ENCODE measurements around the gene GOSR1. TPM values are rescaled to one million over a fixed set of nuclear protein-coding genes. Genes with fewer than 3 reads are reported as not detected.

The GOSR1 gene
- total RNA-seq, 4 donors from 2014 or later, result 36.3 to 70.4 (median 54.7) TPM

DNA sequence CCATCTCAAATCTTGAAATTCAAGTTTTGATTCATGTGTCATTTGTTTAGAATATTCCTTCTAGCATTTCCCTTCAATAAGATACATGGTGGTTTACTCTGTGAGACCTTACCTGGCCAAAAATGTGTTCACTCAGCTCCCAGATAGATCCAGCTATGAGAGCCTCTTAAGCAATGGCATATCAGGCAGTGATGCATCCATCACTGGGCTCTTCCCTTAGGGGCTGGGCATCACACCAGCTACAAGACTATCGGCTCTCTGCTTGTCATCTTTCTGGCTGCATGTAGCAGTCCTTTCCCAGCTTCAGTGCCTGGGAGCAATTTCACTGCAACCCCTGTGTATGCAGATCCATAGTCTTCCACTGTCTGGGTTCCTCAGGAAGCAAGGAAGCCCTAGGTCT is 40.6 kb downstream of the GOSR1 start:
- no peaks in the 10 kb centered on the region for H3K4me1 ChIP-seq
- 89 to 93% methylated on average over 1 of the region's 1 CpG for WGBS, 2 donors
- H3K27ac ChIP-seq, result no peak overlapping the region
- intact Hi-C loops (cut with DNase I), result no loop called here
- no peak overlapping the region for H3K4me3 ChIP-seq (replicated peaks in 1 of 3)
- H3K9me3 ChIP-seq, result no peaks in the 10 kb centered on the region
- peaks cover 21 to 26% of the 10 kb centered on the region in 2 donors for H3K36me3 ChIP-seq
- H3K27me3 ChIP-seq, result no peaks in the 10 kb centered on the region
- TF ChIP-seq, protein P1, sequence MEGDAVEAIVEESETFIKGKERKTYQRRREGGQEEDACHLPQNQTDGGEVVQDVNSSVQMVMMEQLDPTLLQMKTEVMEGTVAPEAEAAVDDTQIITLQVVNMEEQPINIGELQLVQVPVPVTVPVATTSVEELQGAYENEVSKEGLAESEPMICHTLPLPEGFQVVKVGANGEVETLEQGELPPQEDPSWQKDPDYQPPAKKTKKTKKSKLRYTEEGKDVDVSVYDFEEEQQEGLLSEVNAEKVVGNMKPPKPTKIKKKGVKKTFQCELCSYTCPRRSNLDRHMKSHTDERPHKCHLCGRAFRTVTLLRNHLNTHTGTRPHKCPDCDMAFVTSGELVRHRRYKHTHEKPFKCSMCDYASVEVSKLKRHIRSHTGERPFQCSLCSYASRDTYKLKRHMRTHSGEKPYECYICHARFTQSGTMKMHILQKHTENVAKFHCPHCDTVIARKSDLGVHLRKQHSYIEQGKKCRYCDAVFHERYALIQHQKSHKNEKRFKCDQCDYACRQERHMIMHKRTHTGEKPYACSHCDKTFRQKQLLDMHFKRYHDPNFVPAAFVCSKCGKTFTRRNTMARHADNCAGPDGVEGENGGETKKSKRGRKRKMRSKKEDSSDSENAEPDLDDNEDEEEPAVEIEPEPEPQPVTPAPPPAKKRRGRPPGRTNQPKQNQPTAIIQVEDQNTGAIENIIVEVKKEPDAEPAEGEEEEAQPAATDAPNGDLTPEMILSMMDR (IDR thresholded peaks at IDR 0.05), result no peak
- no peak for DNase-seq

DNA sequence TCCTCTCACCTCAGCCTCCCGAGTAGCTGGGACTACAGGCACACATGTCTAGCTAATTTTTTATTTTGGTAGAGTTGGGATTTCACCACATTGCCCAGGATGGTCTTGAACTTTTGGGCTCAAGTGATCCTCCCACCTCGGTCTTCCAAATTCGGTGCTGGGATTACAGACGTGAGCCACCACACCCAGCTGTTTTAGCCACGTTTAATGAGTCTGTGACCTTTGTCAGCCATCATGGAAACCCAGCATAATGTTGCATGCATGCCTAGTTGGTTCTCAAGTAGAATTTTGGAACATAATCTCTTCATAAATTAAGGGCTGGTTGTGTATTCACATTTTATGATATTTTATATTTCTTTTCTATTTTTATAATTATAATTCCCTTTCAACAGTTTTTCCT is 42.0 kb downstream of the GOSR1 start:
- WGBS, 2 donors, result 76 to 88% methylated on average over 5 of the region's 5 CpGs
- intact Hi-C loops (cut with DNase I), result no loop called here

DNA sequence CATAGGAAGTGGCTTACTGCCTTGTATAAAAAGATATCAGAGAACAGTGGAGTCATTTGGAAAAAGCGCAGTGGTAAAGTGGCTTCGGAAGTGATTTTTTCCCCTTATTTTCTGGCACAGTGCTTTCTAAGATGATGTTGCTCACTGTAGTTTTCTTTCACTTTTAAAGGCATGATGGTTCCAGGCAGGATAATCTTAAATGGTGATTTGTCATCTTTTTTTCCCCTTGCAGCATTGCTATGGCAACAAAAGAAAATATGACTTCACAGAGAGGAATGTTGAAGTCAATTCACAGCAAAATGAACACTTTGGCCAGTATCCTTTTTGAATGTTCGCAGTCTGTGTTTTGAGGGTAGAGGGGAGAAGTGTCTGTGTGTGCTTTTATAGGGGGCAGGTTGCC is 42.5 kb downstream of the GOSR1 start:
- TF ChIP-seq POLR2A (IDR thresholded peaks at IDR 0.05), result no peak
- TF ChIP-seq, protein P1 (IDR thresholded peaks at IDR 0.05), result no peak
- H3K4me3 ChIP-seq (replicated peaks in 1 of 3), result no peak overlapping the region
- intact Hi-C loops (cut with DNase I), result no loop called here

More for the DNA sequence above, 42.0 kb downstream of the GOSR1 start:
- no peak for TF ChIP-seq POLR2A (IDR thresholded peaks at IDR 0.05)
- TF ChIP-seq, protein P1 (IDR thresholded peaks at IDR 0.05), result no peak
- DNase-seq, result no peak
- no peak overlapping the region for H3K4me3 ChIP-seq (replicated peaks in 1 of 3)
- no peak overlapping the region for H3K27ac ChIP-seq
- H3K9me3 ChIP-seq, result no peaks in the 10 kb centered on the region
- no peaks in the 10 kb centered on the region for H3K27me3 ChIP-seq
- H3K4me1 ChIP-seq, result no peaks in the 10 kb centered on the region
- H3K36me3 ChIP-seq, result peaks cover 18 to 21% of the 10 kb centered on the region in 2 donors

DNA sequence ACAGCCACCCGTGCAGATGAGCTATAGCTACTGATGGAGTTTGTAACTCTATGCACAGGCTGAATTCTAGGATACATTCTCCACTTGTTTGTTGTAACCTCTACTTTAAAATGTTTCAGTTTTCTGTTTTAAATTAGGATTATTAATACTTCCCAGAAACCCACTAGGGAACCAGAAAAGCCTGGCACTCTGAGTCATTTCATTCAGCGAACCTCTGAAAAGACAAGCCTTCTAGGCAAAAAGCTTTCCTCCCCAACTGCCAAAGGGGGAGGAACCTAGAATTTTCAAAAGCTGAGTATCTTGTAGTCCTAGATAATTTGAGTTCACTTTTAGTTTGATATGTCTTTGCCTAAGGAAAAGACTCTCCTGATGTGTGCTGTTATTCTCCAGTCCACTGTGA is 43.2 kb downstream of the GOSR1 start:
- no peaks in the 10 kb centered on the region for H3K9me3 ChIP-seq
- no peaks in the 10 kb centered on the region for H3K4me1 ChIP-seq
- H3K4me3 ChIP-seq (replicated peaks in 1 of 3), result no peak overlapping the region
- peak overlapping the region in 1 of 3 donors; percentile 18 for H3K27ac ChIP-seq
- intact Hi-C loops (cut with DNase I), result no loop called here
- no peak for DNase-seq
- no peak for TF ChIP-seq POLR2A (IDR thresholded peaks at IDR 0.05)
- TF ChIP-seq, protein P1 (IDR thresholded peaks at IDR 0.05), result no peak
- H3K27me3 ChIP-seq, result no peaks in the 10 kb centered on the region
- WGBS, 2 donors, result 64 to 80% methylated on average over 2 of the region's 2 CpGs
- peaks cover 18 to 21% of the 10 kb centered on the region in 2 donors for H3K36me3 ChIP-seq

More for the DNA sequence above, 42.5 kb downstream of the GOSR1 start:
- Histone ChIP-seq H3K27me3 (no peaks in the 10 kb centered on the region), H3K36me3 (peaks cover 18 to 21% of the 10 kb centered on the region in 2 donors), H3K27ac (no peak overlapping the region), H3K4me1 (no peaks in the 10 kb centered on the region), H3K9me3 (no peaks in the 10 kb centered on the region)
- no peak for DNase-seq
- WGBS, 2 donors, result 72 to 78% methylated on average over 3 of the region's 3 CpGs

DNA sequence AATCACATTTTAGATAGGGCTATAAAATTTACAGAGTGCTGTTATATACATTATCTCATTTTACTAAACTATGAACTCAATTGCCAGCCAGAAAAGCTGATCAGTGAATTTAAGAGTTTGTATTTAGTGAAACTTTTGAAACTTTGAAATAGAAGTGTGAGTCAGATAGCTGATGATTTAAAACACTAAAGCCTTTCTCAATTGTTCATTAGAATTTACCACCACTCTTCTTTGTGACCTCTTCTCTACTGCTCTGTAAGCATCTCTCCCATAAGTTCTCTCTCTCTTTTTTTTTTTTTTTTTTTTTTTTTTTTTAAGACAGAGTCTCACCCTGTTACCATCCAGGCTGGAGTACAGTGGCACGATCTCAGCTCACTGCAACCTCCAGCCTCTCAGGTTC is 43.7 kb downstream of the GOSR1 start:
- WGBS, 2 donors, result 89 to 91% methylated on average over 1 of the region's 1 CpG
- Histone ChIP-seq H3K27me3 (no peaks in the 10 kb centered on the region), H3K4me1 (no peaks in the 10 kb centered on the region), H3K9me3 (no peaks in the 10 kb centered on the region), H3K4me3 (replicated peaks in 1 of 3) (no peak overlapping the region), H3K36me3 (peaks cover 18 to 21% of the 10 kb centered on the region in 2 donors), H3K27ac (no peak overlapping the region)
- TF ChIP-seq POLR2A (IDR thresholded peaks at IDR 0.05), result no peak
- TF ChIP-seq, protein P1 (IDR thresholded peaks at IDR 0.05), result no peak
- intact Hi-C loops (cut with DNase I), result no loop called here
- no peak for DNase-seq

Measured in thyroid gland (tissue), 4 donors.